Transverse colon (tissue), 4 donors: ENCODE data around the gene PLAAT4. TPM values are rescaled to one million over a fixed set of nuclear protein-coding genes. Genes with fewer than 3 reads are reported as not detected.
"Not testable (repeated sequence)": the region's sequence is repeated elsewhere in the genome, so short reads cannot be mapped to it uniquely, and the experiment has no call there.

Experiments
- DNase-seq: peaks from one replicate; pipeline ENCODE4 v3.0.0-alpha.2; 2019
- H3K27ac ChIP-seq, 4 donors: fragments of 200-600 bp; sonication (generic); 2 replicates each; pipeline ENCODE4 v1.5.1; 2016 to 2018; ENCODE audit warnings: inconsistent platforms in 4 of 4
- H3K27me3 ChIP-seq: fragments of 200-600 bp; sonication (generic); 2 replicates; pipeline ENCODE4 v1.5.1; 2017; ENCODE audit warnings: inconsistent platforms
- H3K36me3 ChIP-seq, 4 donors: fragments of 200-600 bp; sonication (generic); 2 replicates each; pipeline ENCODE4 v1.5.1; 2017 to 2019; ENCODE audit warnings: inconsistent platforms in 4 of 4
- H3K4me1 ChIP-seq, 4 donors: fragments of 200-600 bp; sonication (generic); 2 replicates each; pipeline ENCODE4 v1.5.1; 2017 to 2020; ENCODE audit warnings: inconsistent platforms in 4 of 4
- H3K4me3 ChIP-seq, 4 donors: fragments of 200-600 bp; sonication (generic); 1 replicate in 1 of 4; 2 replicates in 3 of 4; pipeline versions ENCODE4 v1.5.1 to v1.6.1; 2017 to 2019; ENCODE audit warnings: inconsistent platforms in 4 of 4
- H3K9me3 ChIP-seq, 2 donors: fragments of 200-600 bp; sonication (generic); 2 replicates each; pipeline ENCODE4 v1.5.1; 2017 to 2019; ENCODE audit warnings: inconsistent platforms in 2 of 2
- CTCF ChIP-seq, 5 experiments: fragments of 200-600 bp in 3 of 5; fragments of 450-650 bp in 2 of 5; sonication (generic) in 3 of 5; IDR thresholded peaks; 1 replicate in 2 of 5; 2 replicates in 3 of 5; pipeline ENCODE4 v1.5.1; 2016 to 2017; ENCODE audit warnings: antibody characterized with exemption in 5 of 5, inconsistent platforms in 3 of 5, mild to moderate bottlenecking in 2 of 5, moderate library complexity in 1 of 5
- EP300 ChIP-seq: sonication (generic); formaldehyde crosslinking; IDR thresholded peaks from one replicate; pipeline ENCODE4 v1.6.1; 2017; ENCODE audit warnings: antibody characterized with exemption, low read depth
- POLR2A ChIP-seq: fragments of 450-650 bp; IDR thresholded peaks from one replicate; pipeline ENCODE4 v1.6.1; 2016; ENCODE audit warnings: antibody characterized with exemption, mild to moderate bottlenecking, moderate library complexity
- POLR2AphosphoS5 ChIP-seq, 3 donors: sonication (generic); formaldehyde crosslinking; IDR thresholded peaks; one replicate each; pipeline ENCODE4 v1.6.1; 2016; ENCODE audit warnings: antibody characterized with exemption in 3 of 3
- WGBS, 2 donors: methylation state at CpG; one replicate each; pipeline ENCODE4 v1.1.5; 2018; ENCODE audit warnings: low coverage in 1 of 2; 5-methylcytosine and 5-hydroxymethylcytosine counted together
- in situ Hi-C, 4 donors: fragments of 200-750 bp; cut with MboI; loops; one replicate each; pipeline versions ENCODE4 v1.15.0 to v1.15.1; 2017; ENCODE audit warnings: low sequenced_read_pairs in 3 of 4, low pct_ligation_motif_present in 1 of 4, low pct_unique_long_range_greater_than_20kb in 1 of 4
- intact Hi-C: fragments of 100-400 bp; cut with DNase I; formaldehyde crosslinking; loops from one replicate; pipeline ENCODE4 v1.15.1; 2023; ENCODE audit warnings: low total_unique reads
- total RNA-seq, 4 donors: library from RNA; depleted of rRNA; stranded (reverse); fragments of >200 nt; gene quantifications; one replicate each; pipeline ENCODE4 v1.1.0, GENCODE V29; 2016

The PLAAT4 gene
- total RNA-seq, 4 donors from 2014 or later = 35.4 to 78.6 (median 40.7) TPM

GRCh38 chr11:63535734-63536133 lies 874 bp upstream of the PLAAT4 start:
- Histone ChIP-seq H3K4me3 (no peak overlapping the region), H3K27me3 (no peaks in the 10 kb centered on the region), H3K36me3 (no peaks in the 10 kb centered on the region), H3K4me1 (peaks cover 20 to 54% (median 27%) of the 10 kb centered on the region in 4 donors), H3K9me3 (no peaks in the 10 kb centered on the region), H3K27ac (peak overlapping the region; percentile 83 to 90 (median 86))
- no peak for DNase-seq
- intact Hi-C loops (no loop called here), in situ Hi-C loops (no loop called here)
- TF ChIP-seq POLR2AphosphoS5 (IDR thresholded peaks at IDR 0.05) = no peak
- TF ChIP-seq POLR2A = no peak
- no peak for TF ChIP-seq EP300
- no peak for TF ChIP-seq CTCF (IDR thresholded peaks at IDR 0.05)
- 60 to 80% methylated on average over 1 of the region's 1 CpG for WGBS, 2 donors

- Histone ChIP-seq H3K36me3 (no peaks in the 10 kb centered on the region), H3K4me1 (peaks cover 20 to 50% (median 27%) of the 10 kb centered on the region in 4 donors), H3K27ac (peak overlapping the region; percentile 83 to 90 (median 86)), H3K27me3 (no peaks in the 10 kb centered on the region), H3K9me3 (no peaks in the 10 kb centered on the region), H3K4me3 (peak overlapping the region; percentile 16 to 58 (median 32))
- TF ChIP-seq POLR2AphosphoS5 (IDR thresholded peaks at IDR 0.05) = peak in 2 of 3 donors; percentile 28 to 51
- no peak for TF ChIP-seq CTCF (IDR thresholded peaks at IDR 0.05)
- TF ChIP-seq EP300 = no peak
- no peak for TF ChIP-seq POLR2A
- 46% methylated on average over 8 of the region's 8 CpGs; no CpG with 5 or more reads in 1 of the 2 donors for WGBS, 2 donors
- intact Hi-C loops (no loop called here), in situ Hi-C loops (no loop called here)
- peak; percentile 44 for DNase-seq
These were observed 889 bp downstream of the PLAAT4 start for GRCh38 chr11:63537293-63538101.

DNA sequence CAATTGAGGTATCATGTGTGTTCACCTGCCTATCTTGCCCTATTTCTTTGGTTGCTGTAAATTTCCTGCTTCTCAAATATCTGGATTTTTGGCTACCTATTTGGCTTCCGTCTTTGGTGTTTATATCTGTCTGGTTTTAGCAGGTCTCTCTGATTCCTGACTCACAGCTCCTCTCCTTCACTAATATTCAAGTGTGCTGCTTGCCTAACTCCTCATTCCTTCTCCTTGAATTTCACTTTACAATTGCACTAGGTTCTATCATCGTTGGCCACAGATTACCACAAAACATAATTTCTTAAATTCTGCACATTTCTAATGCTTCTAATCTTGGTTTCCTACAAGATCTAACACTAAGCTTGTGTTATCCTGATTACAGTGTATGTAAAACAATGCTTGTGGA lies 5.9 kb downstream of the PLAAT4 start:
- H3K4me3 ChIP-seq, H3K9me3 ChIP-seq, H3K36me3 ChIP-seq, intact Hi-C loops, in situ Hi-C loops, H3K27ac ChIP-seq, DNase-seq, H3K27me3 ChIP-seq: not testable (repeated sequence)
- peaks cover 8 to 18% (median 11%) of the 10 kb centered on the region in 4 donors for H3K4me1 ChIP-seq
- 59 to 76% methylated on average over 2 of the region's 2 CpGs for WGBS, 2 donors

GRCh38 chr11:63543711-63544110 lies 7.1 kb downstream of the PLAAT4 start:
- intact Hi-C loops = no loop called here
- Histone ChIP-seq H3K36me3 (no peaks in the 10 kb centered on the region), H3K4me3 (no peak overlapping the region), H3K27me3 (no peaks in the 10 kb centered on the region), H3K27ac (no peak overlapping the region), H3K9me3 (no peaks in the 10 kb centered on the region), H3K4me1 (peaks cover 0 to 6% (median 0%) of the 10 kb centered on the region in 4 donors)
- in situ Hi-C loops = no loop called here
- DNase-seq = no peak
- 74 to 93% methylated on average over 2 of the region's 2 CpGs for WGBS, 2 donors
- TF ChIP-seq CTCF (IDR thresholded peaks at IDR 0.05) = no peak

- Histone ChIP-seq H3K27me3 (no peaks in the 10 kb centered on the region), H3K36me3 (no peaks in the 10 kb centered on the region), H3K4me3 (no peak overlapping the region), H3K27ac (no peak overlapping the region), H3K4me1 (no peaks in the 10 kb centered on the region), H3K9me3 (no peaks in the 10 kb centered on the region)
- intact Hi-C loops = no loop called here
- no peak for TF ChIP-seq EP300
- TF ChIP-seq CTCF (IDR thresholded peaks at IDR 0.05) = no peak
- no peak for TF ChIP-seq POLR2A
- TF ChIP-seq POLR2AphosphoS5 (IDR thresholded peaks at IDR 0.05) = no peak
- in situ Hi-C loops = no loop called here
- DNase-seq = no peak
- 80 to 90% methylated on average over 1 of the region's 1 CpG for WGBS, 2 donors
These were observed 10.5 kb downstream of the PLAAT4 start for GRCh38 chr11:63547061-63547460.
